NCI-H1694 (cell line): ENCODE data around the gene TBL3.

Experiments used
- DNase-seq: peaks from one replicate; lab custom pipeline; 2025; lab: John Stamatoyannopoulos, UW

TBL3 gene

DNA sequence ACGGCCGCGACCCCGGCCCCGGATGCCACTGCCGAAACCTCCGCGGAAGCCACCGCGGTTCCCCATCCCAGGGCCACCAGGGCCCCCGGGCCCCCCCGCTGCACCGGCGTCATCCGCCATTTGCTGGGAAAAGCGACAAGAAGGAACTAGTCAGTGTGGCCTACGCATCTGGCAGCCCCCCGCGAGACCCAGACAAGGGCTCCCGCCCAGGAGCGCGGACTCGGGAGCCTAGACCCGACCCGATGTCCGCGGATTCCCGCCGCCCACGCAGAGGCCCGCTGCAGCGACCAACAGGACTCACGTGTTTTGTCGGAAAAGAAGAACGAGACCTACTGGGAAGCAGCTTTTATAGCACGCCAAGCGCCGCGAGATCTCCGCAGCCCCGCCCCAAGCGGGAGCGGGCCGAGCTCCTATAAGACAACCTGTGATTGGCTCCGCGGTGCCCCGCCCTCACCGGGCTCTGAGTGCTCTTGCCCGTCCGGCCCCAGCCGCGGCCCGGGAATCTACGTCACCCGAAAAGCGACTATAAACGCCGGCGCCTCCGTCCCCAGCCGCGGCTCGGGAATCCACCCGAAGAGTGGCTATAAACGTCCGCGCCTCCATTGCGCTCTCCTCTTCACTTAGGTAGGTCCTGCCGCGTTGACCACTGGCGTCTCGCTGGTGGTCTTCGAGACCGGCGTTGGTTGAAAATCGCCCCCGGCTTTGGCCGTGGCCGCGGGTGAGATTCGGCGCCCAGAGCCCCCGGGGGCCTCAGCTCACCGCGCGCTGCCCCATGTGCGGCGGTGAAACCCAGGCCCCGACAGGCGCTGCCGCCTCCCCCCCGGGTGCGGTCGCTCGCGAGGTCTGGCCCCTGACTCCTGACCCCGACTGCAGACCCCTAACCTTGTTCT is 7.1 kb upstream of the TBL3 start, which contains the start of gene RPS2:
TSS of gene RPS2 (minus strand) at position 321 of the 890 bp plus-strand sequence. CDS start at position 120, 201 bp downstream.
- peak; percentile 97 for DNase-seq

DNA sequence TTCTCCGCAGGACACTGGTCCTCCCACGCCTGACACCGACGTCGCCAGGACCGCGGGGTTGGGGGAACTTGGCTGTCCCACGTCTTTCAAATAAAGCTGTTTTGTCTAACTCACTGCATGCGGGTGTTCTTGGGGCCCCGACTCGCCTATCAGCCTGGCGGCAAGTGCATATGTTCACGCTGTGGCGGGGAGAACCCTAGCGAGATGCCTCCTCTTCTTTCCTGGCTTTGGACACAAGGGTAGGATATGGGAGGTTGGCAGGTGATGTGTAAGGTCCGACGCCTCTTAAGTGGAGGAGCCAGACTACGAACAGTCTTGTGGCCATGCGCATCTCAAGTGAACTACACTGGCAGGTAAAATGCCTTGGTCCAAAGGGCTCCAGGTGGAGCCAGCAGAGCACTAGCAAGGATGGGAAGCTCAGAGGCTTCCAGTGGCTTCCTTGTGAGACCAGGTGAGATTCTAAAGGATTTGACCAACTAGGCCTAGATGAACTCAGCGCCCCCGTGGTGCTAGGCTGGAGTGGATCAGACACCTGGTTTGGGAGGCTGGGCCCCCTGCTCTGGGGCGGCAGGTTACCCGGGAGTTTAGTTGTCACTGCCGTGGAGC is 6.4 kb upstream of the TBL3 start:
- DNase-seq, result no peak

- no peak for DNase-seq
Measured at GRCh38 chr16:1966460-1966859, 5.4 kb upstream of the TBL3 start, which contains the start of gene RNF151. TSS of gene RNF151 (plus strand) at chr16:1966856. CDS start at chr16:1966882, 26 bp downstream.

- no peak for DNase-seq
Measured at GRCh38 chr16:1968146-1968953, 3.5 kb upstream of the TBL3 start.

GRCh38 chr16:1972490-1972877 is 631 bp downstream of the TBL3 start:
- no peak for DNase-seq

DNA sequence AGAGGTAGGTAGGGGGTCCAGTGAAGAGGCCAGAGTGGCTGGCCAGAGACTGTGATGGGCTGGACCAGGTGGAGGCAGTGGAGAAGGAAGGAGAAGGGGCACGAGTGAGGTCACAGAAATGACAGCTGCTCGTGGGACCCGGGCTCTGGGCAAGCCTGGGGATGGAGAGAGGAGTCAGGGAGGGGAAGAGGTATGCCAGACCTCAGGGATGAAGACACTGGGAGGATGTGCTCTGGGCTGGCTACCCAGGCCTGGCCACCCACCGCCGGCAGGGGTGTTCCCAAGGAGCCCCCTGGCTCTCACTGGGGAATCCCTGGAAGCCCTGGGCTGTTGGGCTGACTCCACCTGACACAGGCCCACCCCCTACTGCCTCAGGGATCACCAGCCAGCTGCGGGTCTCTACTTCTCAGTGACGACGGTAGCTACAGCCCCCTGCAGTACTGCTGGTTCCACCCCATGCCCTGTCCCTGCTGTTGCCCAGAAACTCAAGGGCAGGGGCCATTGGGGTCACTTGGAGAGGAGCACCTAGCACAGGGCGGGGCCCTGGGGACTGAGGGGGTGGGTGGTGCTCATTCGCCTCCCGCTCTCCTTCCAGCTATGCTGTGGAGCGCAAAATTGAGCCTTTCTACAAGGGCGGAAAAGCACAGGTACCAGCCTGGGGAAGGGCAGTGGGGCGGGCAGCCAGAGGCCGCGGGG is 1.8 kb downstream of the TBL3 start:
- DNase-seq, result no peak

GRCh38 chr16:1974157-1975070 is 2.6 kb downstream of the TBL3 start:
- DNase-seq, result no peak

GRCh38 chr16:1975432-1976215 is 3.8 kb downstream of the TBL3 start:
- DNase-seq, result no peak

- no peak for DNase-seq
Measured at GRCh38 chr16:1976216-1976520, 4.3 kb downstream of the TBL3 start.

- no peak for DNase-seq
Measured at GRCh38 chr16:1976951-1977874, 5.4 kb downstream of the TBL3 start.

DNA sequence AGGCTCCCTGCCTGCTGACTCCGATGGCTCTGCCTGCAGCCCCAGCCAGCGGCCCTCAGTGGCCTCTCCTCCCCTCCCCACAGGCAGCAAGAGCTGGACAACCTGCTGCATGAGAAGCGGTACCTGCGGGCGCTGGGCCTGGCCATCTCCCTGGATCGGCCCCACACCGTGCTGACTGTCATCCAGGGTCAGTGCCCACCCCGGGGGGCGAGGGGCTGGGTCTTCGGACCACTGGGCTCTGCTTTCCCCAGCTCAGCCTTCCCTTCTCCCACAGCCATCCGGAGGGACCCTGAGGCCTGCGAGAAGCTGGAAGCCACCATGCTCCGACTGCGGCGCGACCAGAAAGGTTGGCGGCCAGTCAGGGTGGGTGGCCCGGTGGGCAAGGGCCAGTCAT is 6.0 kb downstream of the TBL3 start:
- DNase-seq, result no peak

GRCh38 chr16:1978476-1979120 is 6.7 kb downstream of the TBL3 start:
- DNase-seq, result no peak

- DNase-seq, result no peak
Measured at GRCh38 chr16:1979271-1980029, 7.6 kb downstream of the TBL3 start.

DNA sequence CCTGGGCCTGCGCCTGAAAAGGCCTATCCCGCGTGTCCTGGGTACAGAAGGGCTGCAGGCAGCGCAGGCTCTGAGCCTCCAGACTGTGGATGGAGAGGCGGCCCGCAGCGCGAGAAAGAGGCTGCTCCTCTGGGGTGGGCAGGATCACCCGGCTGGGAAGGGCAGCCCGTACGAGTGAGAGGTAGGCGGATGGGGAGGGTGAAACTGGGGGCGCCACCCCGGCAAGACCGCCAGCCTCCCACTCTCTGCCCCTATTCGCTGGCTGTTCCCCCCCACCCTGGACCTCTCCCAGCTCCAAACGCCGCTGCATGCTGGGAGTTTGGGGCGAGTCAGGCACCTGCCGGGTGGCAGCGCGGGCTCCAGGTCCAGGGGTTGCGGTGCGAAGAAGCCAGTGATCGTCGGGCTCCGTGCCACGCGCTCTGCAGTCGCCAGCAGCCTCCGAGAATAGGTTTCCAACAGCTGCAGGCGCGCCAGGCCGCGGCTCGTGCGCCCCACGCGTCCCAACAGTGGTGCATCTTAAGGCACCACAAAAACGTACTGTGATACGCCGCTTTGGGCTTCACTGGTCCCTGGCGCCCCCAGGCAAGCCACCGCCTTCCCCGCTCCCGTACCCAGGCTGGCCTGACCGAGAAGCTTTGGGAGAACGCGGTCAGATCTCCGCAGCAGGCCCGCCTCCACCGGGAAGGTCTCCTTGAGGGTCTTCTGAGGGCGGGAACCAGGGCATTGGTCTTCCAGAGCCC is 8.3 kb downstream of the TBL3 start:
- DNase-seq, result no peak

- DNase-seq, result no peak
Measured at GRCh38 chr16:1980770-1981087, 8.9 kb downstream of the TBL3 start.

DNA sequence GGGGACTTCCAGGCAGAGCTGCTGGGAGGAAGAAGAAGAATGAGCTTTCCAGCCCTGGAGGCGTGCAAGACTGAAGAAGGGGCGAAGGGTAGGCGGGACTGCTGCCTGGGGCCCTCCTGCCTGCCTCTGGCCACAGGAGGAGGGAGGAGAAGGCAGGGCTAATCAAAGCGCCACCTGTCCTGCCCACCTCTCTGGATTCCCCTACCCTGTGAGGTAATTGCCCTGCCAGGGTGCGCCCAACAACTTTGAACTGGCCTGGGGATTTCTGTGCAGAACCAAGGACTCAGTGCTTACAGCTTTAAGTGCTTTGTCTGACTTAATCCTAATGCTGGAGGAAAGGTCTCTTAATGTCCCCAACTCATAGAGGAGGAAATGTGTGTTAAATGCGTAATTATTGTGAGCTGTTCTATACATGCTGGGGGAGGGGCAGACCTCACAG is 9.6 kb downstream of the TBL3 start, which contains the start of gene NOXO1:
TSS of gene NOXO1 (minus strand) at position 72 of the 439 bp plus-strand sequence. CDS start 290 bp downstream, outside the sequence.
- no peak for DNase-seq

GRCh38 chr16:1982013-1982433 is 10.2 kb downstream of the TBL3 start:
- DNase-seq, result no peak
